H9 (cell line): ENCODE data around the gene CBX5. TPM values are rescaled to one million over a fixed set of nuclear protein-coding genes. Genes with fewer than 3 reads are reported as not detected.

Experiments
- DNase-seq: peaks from one replicate; pipeline ENCODE4 v3.0.0-alpha.2; 2017
- H2AFZ ChIP-seq: one replicate; pipeline ENCODE4 v1.6.1; 2013; ENCODE audit warnings: mild to moderate bottlenecking, low read length, control low read depth, moderate library complexity
- H2AK5ac ChIP-seq: 2 replicates; pipeline ENCODE4 v1.6.1; 2013; ENCODE audit warnings: low read length, control low read depth, mixed read lengths; ENCODE audit not compliant: insufficient read length
- H2BK120ac ChIP-seq: one replicate; pipeline ENCODE4 v1.6.1; 2013; ENCODE audit warnings: low read depth, mild to moderate bottlenecking, low read length, control low read depth, inconsistent platforms; ENCODE audit not compliant: poor library complexity, severe bottlenecking
- H2BK12ac ChIP-seq: 2 replicates; pipeline ENCODE4 v1.6.1; 2013; ENCODE audit warnings: low read length, control low read depth, mixed read lengths, low read depth; ENCODE audit not compliant: insufficient read length
- H2BK15ac ChIP-seq: 2 replicates; pipeline ENCODE4 v1.6.1; 2013; ENCODE audit warnings: low read depth, low read length, control low read depth
- H2BK20ac ChIP-seq: one replicate; pipeline ENCODE4 v1.6.1; 2013; ENCODE audit warnings: low read depth, mild to moderate bottlenecking, low read length, control low read depth, inconsistent platforms; ENCODE audit not compliant: poor library complexity, severe bottlenecking
- H2BK5ac ChIP-seq: 2 replicates; pipeline ENCODE4 v1.6.1; 2013; ENCODE audit warnings: low read length, control low read depth, mixed read lengths; ENCODE audit not compliant: insufficient read length
- H3K14ac ChIP-seq: 2 replicates; pipeline ENCODE4 v1.6.1; 2013; ENCODE audit warnings: low read length, control low read depth; ENCODE audit not compliant: insufficient read depth
- H3K18ac ChIP-seq: 2 replicates; pipeline ENCODE4 v1.6.1; 2013; ENCODE audit warnings: low read depth, mild to moderate bottlenecking, mixed read lengths, low read length, control low read depth; ENCODE audit not compliant: insufficient read length
- H3K23ac ChIP-seq: 2 replicates; pipeline ENCODE4 v1.6.1; 2013; ENCODE audit warnings: low read length, control low read depth, mixed read lengths, low read depth; ENCODE audit not compliant: insufficient read length
- H3K23me2 ChIP-seq: 2 replicates; pipeline ENCODE4 v1.6.1; 2013; ENCODE audit warnings: low read depth, mild to moderate bottlenecking, mixed read lengths, low read length, control low read depth; ENCODE audit not compliant: insufficient read length, poor library complexity, severe bottlenecking
- H3K27ac ChIP-seq: 2 replicates; pipeline ENCODE4 v1.5.1; 2013; ENCODE audit warnings: low read length, control low read depth, mixed read lengths, low read depth; ENCODE audit not compliant: insufficient read length
- H3K27me3 ChIP-seq: 2 replicates; pipeline ENCODE4 v1.6.1; 2013; ENCODE audit warnings: low read length, control low read depth, inconsistent platforms; ENCODE audit not compliant: insufficient read depth
- H3K4ac ChIP-seq: 2 replicates; pipeline ENCODE4 v1.6.1; 2013; ENCODE audit warnings: low read depth, mild to moderate bottlenecking, control low read depth, inconsistent platforms, low read length, moderate library complexity
- H3K4me1 ChIP-seq: 2 replicates; pipeline ENCODE4 v1.6.1; 2013; ENCODE audit warnings: low read length, control low read depth, inconsistent platforms; ENCODE audit not compliant: insufficient read depth
- H3K4me2 ChIP-seq: 2 replicates; pipeline ENCODE4 v1.6.1; 2013; ENCODE audit warnings: low read length, control low read depth, mixed read lengths; ENCODE audit not compliant: insufficient read length, insufficient read depth
- H3K56ac ChIP-seq: 2 replicates; pipeline ENCODE4 v1.6.1; 2013; ENCODE audit warnings: low read depth, mild to moderate bottlenecking, mixed read lengths, low read length, control low read depth; ENCODE audit not compliant: insufficient read length
- H3K79me1 ChIP-seq: 2 replicates; pipeline ENCODE4 v1.6.1; 2013; ENCODE audit warnings: low read depth, mild to moderate bottlenecking, moderate library complexity, low read length, control low read depth, inconsistent platforms; ENCODE audit not compliant: insufficient read depth, poor library complexity, severe bottlenecking
- H3K79me2 ChIP-seq: 2 replicates; pipeline ENCODE4 v1.6.1; 2013; ENCODE audit warnings: low read length, control low read depth, inconsistent platforms; ENCODE audit not compliant: insufficient read depth
- H3K9ac ChIP-seq: 2 replicates; pipeline ENCODE4 v1.6.1; 2013; ENCODE audit warnings: low read length, control low read depth, mixed read lengths; ENCODE audit not compliant: insufficient read length; ENCODE audit errors: extremely low read depth
- H3K9me3 ChIP-seq: one replicate; pipeline ENCODE4 v1.6.1; 2013; ENCODE audit warnings: low read depth, low read length, inconsistent platforms; ENCODE audit not compliant: control insufficient read depth
- H3T11ph ChIP-seq: one replicate; pipeline ENCODE4 v1.6.1; 2013; ENCODE audit warnings: mild to moderate bottlenecking, low read length, control low read depth, inconsistent platforms
- H4K20me1 ChIP-seq: one replicate; pipeline ENCODE4 v1.6.1; 2013; ENCODE audit not compliant: control insufficient read depth, insufficient read length, insufficient read depth
- H4K5ac ChIP-seq: 2 replicates; pipeline ENCODE4 v1.6.1; 2013; ENCODE audit warnings: low read depth, mild to moderate bottlenecking, mixed read lengths, low read length, control low read depth; ENCODE audit not compliant: insufficient read length
- H4K8ac ChIP-seq: replicated peaks from 2 replicates; pipeline ENCODE4 v1.6.1; 2013; ENCODE audit warnings: low read length, control low read depth, mixed read lengths, low read depth; ENCODE audit not compliant: insufficient read length
- H4K91ac ChIP-seq: 2 replicates; pipeline ENCODE4 v1.6.1; 2013; ENCODE audit warnings: low read depth, mild to moderate bottlenecking, moderate library complexity, mixed read lengths, low read length, control low read depth; ENCODE audit not compliant: insufficient read length
- H3K27ac Mint-ChIP-seq, 3 experiments: 2 replicates in 2 of 3; 3 replicates in 1 of 3; pipeline ENCODE4 v1.8.0; 2020 to 2021; ENCODE audit warnings: mixed read lengths in 3 of 3, mild to moderate bottlenecking in 1 of 3, moderate library complexity in 1 of 3
- H3K27me3 Mint-ChIP-seq: 2 replicates; pipeline ENCODE4 v1.8.0; 2021; ENCODE audit warnings: low read depth, mild to moderate bottlenecking, moderate library complexity, mixed read lengths
- H3K36me3 Mint-ChIP-seq, 3 experiments: 2 replicates in 2 of 3; 3 replicates in 1 of 3; pipeline ENCODE4 v1.8.0; 2020 to 2021; ENCODE audit warnings: low read depth in 3 of 3, mixed read lengths in 3 of 3; ENCODE audit not compliant: insufficient read depth in 1 of 3
- H3K4me1 Mint-ChIP-seq, 2 experiments: 2 replicates each; pipeline ENCODE4 v1.8.0; 2020; ENCODE audit warnings: mixed read lengths in 2 of 2
- H3K4me3 Mint-ChIP-seq, 2 experiments: 2 replicates in 1 of 2; 3 replicates in 1 of 2; pipeline ENCODE4 v1.8.0; 2020 to 2021; ENCODE audit warnings: mild to moderate bottlenecking in 2 of 2, mixed read lengths in 2 of 2, moderate library complexity in 1 of 2
- H3K9me3 Mint-ChIP-seq, 2 experiments: 2 replicates in 1 of 2; 3 replicates in 1 of 2; pipeline ENCODE4 v1.8.0; 2020; ENCODE audit warnings: mild to moderate bottlenecking in 2 of 2, mixed read lengths in 2 of 2, moderate library complexity in 1 of 2
- CTCF ChIP-seq: fragments of 200-600 bp; sonication (generic); conservative IDR thresholded peaks from 3 replicates; pipeline ENCODE4 v1.8.0; 2021; ENCODE audit warnings: antibody characterized with exemption, mild to moderate bottlenecking
- WGBS: extraction: QIAGEN DNeasy Blood & Tissue Kit; methylation state at CpG from one replicate; pipeline ENCODE4 v1.1.7; 2013; ENCODE audit warnings: missing lambda C conversion rate, low lambda C conversion rate, mixed read lengths; ENCODE audit not compliant: insufficient read length; ENCODE audit errors: extremely low coverage; 5-methylcytosine and 5-hydroxymethylcytosine counted together
- total RNA-seq: library from RNA; stranded (reverse); gene quantifications from 2 replicates; pipeline ENCODE4 v1.2.1, GENCODE V29; 2021

Gene CBX5
- total RNA-seq, 1 experiment from 2014 or later = 206 TPM

GRCh38 chr12:54249489-54249888 is 30.4 kb downstream of the CBX5 start:
- Histone ChIP-seq H2AFZ (no peak overlapping the region), H4K20me1 (no peaks in the 10 kb centered on the region), H2BK15ac (no peak overlapping the region), H3K23me2 (no peaks in the 10 kb centered on the region), H3K4me2 (no peak overlapping the region), H3K27me3 (no peaks in the 10 kb centered on the region), H3K79me2 (no peaks in the 10 kb centered on the region), H3K9me3 (no peaks in the 10 kb centered on the region), H3K4ac (no peak overlapping the region), H3K27ac (no peak overlapping the region), H3K79me1 (no peaks in the 10 kb centered on the region), H3K4me1 (no peaks in the 10 kb centered on the region), H4K8ac (no peak overlapping the region), H3K9ac (no peak overlapping the region), H2AK5ac (no peak overlapping the region), H2BK12ac (no peak overlapping the region), H4K91ac (no peak overlapping the region), H4K5ac (no peak overlapping the region), H2BK120ac (no peak overlapping the region), H2BK20ac (no peak overlapping the region), H2BK5ac (no peak overlapping the region), H3K23ac (no peak overlapping the region), H3K56ac (no peak overlapping the region), H3K18ac (no peak overlapping the region), H3T11ph (no peak overlapping the region), H3K14ac (no peak overlapping the region)
- no CpG with 5 or more reads among the region's 5 CpGs for WGBS
- H3K36me3 Mint-ChIP-seq = peaks cover 48 to 80% (median 79%) of the 10 kb centered on the region in 3 experiments; a peak in 6 of 7 replicates
- H3K9me3 Mint-ChIP-seq = no peaks in the 10 kb centered on the region
- DNase-seq = no peak
- no peak for TF ChIP-seq CTCF
- no peak overlapping the region for H3K4me3 Mint-ChIP-seq
- H3K4me1 Mint-ChIP-seq = no peaks in the 10 kb centered on the region
- H3K27me3 Mint-ChIP-seq = no peaks in the 10 kb centered on the region
- peak overlapping the region in 1 of 3 experiments; percentile 41; a peak in 1 of 7 replicates for H3K27ac Mint-ChIP-seq
